ENCODE results near the gene FOXE3. TPM values are rescaled to one million over a fixed set of nuclear protein-coding genes. Genes with fewer than 3 reads are reported as not detected.

FOXE3 gene
- total and polyA plus RNA-seq, 2 of the 4 experiments (the other 2 are of a cell fraction), result 0.12 TPM; not detected in 1

GRCh38 chr1:47384083-47384482 lies 32.0 kb upstream of the FOXE3 start:
- no peak overlapping the region for H4K91ac ChIP-seq (ENCODE audit: insufficient read depth, low read depth, low read length)
- intact Hi-C loops (cut with micrococcal nuclease), result no loop called here
- H3K36me3 ChIP-seq (ENCODE audit: control insufficient read depth, insufficient read depth, low read length), result peaks cover 6% of the 10 kb centered on the region
- H3K9me3 ChIP-seq (ENCODE audit: control insufficient read depth, insufficient read depth, low read length), result no peaks in the 10 kb centered on the region
- ChIA-PET CTCF (interaction anchor here (0.7 kb wide), 1 partner anchor 155 kb away, joined by 4 read pairs; no protein-coding TSS in a partner anchor), POLR2A (ENCODE audit: unreplicated experiment) (no interaction called here)
- no peaks in the 10 kb centered on the region for H3K27me3 ChIP-seq (ENCODE audit: control insufficient read depth, insufficient read depth, low read length)
- no peak overlapping the region for H3K9ac ChIP-seq (ENCODE audit: low read depth, low read length)
- no peak overlapping the region for H3K14ac ChIP-seq (replicated peaks; ENCODE audit: low read depth, low read length)
- DNase-seq (no peak), ATAC-seq (ENCODE audit: low read depth) (no peak)
- no TSS peak for BruUV-seq (replicated peaks)
- H2AFZ ChIP-seq (replicated peaks; ENCODE audit: low read length, poor library complexity), result no peak overlapping the region
- H2BK5ac ChIP-seq (ENCODE audit: low read depth, low read length, poor library complexity, severe bottlenecking), result no peak overlapping the region
- peaks cover 6% of the 10 kb centered on the region for H3K4me1 ChIP-seq (ENCODE audit: control insufficient read depth, insufficient read depth, low read length)
- H4K20me1 ChIP-seq (ENCODE audit: insufficient read depth, low read length), result peaks cover 7% of the 10 kb centered on the region; the same call in 1 of the 2 replicates
- H2BK20ac ChIP-seq (ENCODE audit: low read depth, low read length), result no peak overlapping the region
- no CpG with 5 or more reads among the region's 3 CpGs for WGBS, 2 experiments (ENCODE audit: extremely low coverage in 2 of 2, insufficient read length in 1 of 2)
- no peak for TF ChIP-seq USF2 (IDR thresholded peaks at IDR 0.05; ENCODE audit: low read depth, low read length)
- no peak for TF ChIP-seq MAFK (IDR thresholded peaks at IDR 0.05; ENCODE audit: low read depth, low read length)
- no peak overlapping the region for H2BK15ac ChIP-seq (ENCODE audit: low read depth, low read length)
- H3K18ac ChIP-seq (ENCODE audit: low read depth, low read length), result no peak overlapping the region
- H4K8ac ChIP-seq (ENCODE audit: low read depth in 2 of 2, low read length in 2 of 2), result no peak overlapping the region
- H3K9me1 ChIP-seq (ENCODE audit: insufficient read depth, low read length), result no peaks in the 10 kb centered on the region
- H2AK5ac ChIP-seq (ENCODE audit: low read depth, low read length), result no peak overlapping the region
- H3K4me3 ChIP-seq (ENCODE audit: insufficient read depth, low read depth, low read length), result no peak overlapping the region
- dilution Hi-C loops (cut with HindIII; ENCODE audit: low sequenced_read_pairs, unreplicated experiment), result no loop called here
- H2AK9ac ChIP-seq (replicated peaks; ENCODE audit: low read depth, low read length, poor library complexity), result no peak overlapping the region
- in situ Hi-C loops (cut with MboI; ENCODE audit: low sequenced_read_pairs), result no loop called here
- no peak overlapping the region for H3K56ac ChIP-seq (ENCODE audit: extremely low read depth, insufficient read depth, low read length)
- H3K79me1 ChIP-seq (ENCODE audit: low read depth in 1 of 2, low read length in 2 of 2), result no peaks in the 10 kb centered on the region; a peak in 1 of 4 replicates
- H4K5ac ChIP-seq (ENCODE audit: low read depth, low read length), result no peak overlapping the region
- H3K23ac ChIP-seq (ENCODE audit: low read depth, low read length), result no peak overlapping the region
- no peak overlapping the region for H3K4ac ChIP-seq (ENCODE audit: low read depth, low read length)
- no peak overlapping the region for H3K27ac ChIP-seq (ENCODE audit: insufficient read depth, low read length)
- H2BK120ac ChIP-seq (ENCODE audit: low read depth, low read length), result no peak overlapping the region
- H3K4me2 ChIP-seq (ENCODE audit: low read depth, low read length), result no peak overlapping the region
